ENCODE results near the gene HIBADH.

HIBADH gene

GRCh38 chr7:27670676-27671075, 8.0 kb upstream of the HIBADH start:
- no peak for DNase-seq (ENCODE audit: low read depth in 1 of 2, low spot score in 1 of 2)
- Histone ChIP-seq H3K4me3 (replicated peaks; ENCODE audit: insufficient read depth, low read length) (no peak overlapping the region), H3K27me3 (ENCODE audit: insufficient read depth, poor library complexity, severe bottlenecking) (no peaks in the 10 kb centered on the region), H3K27ac (replicated peaks) (no peak overlapping the region)
- TF ChIP-seq POLR2AphosphoS5 (IDR thresholded peaks at IDR 0.05; ENCODE audit: low read depth), result no peak
- TF ChIP-seq CTCF (IDR thresholded peaks at IDR 0.05; ENCODE audit: insufficient read depth, low read length), result no peak

- H3K4me3 ChIP-seq (replicated peaks; ENCODE audit: insufficient read depth, low read length), result no peak overlapping the region
- TF ChIP-seq GABPA (IDR thresholded peaks at IDR 0.05; ENCODE audit: low read depth) (no peak), SPI1 (IDR thresholded peaks at IDR 0.05; ENCODE audit: borderline replicate concordance, low read depth) (no peak), CTCF (IDR thresholded peaks at IDR 0.05; ENCODE audit: insufficient read depth, low read length) (no peak)
Measured at GRCh38 chr7:27670177-27670576, 7.5 kb upstream of the HIBADH start.

GRCh38 chr7:27665531-27665930, 2.8 kb upstream of the HIBADH start:
- TF ChIP-seq REST (IDR thresholded peaks at IDR 0.05; ENCODE audit: insufficient replicate concordance, low read depth), result no peak
- TF ChIP-seq POLR2AphosphoS5 (IDR thresholded peaks at IDR 0.05; ENCODE audit: low read depth), result no peak
- TF ChIP-seq CTCF (IDR thresholded peaks at IDR 0.05; ENCODE audit: insufficient read depth, low read length), result no peak
- TF ChIP-seq GABPA (IDR thresholded peaks at IDR 0.05; ENCODE audit: low read depth), result no peak
- no peak for TF ChIP-seq SPI1 (IDR thresholded peaks at IDR 0.05; ENCODE audit: borderline replicate concordance, low read depth)
- no peak for DNase-seq (ENCODE audit: low read depth in 1 of 2, low spot score in 1 of 2)
- no peak overlapping the region for H3K27ac ChIP-seq (replicated peaks)
- H3K4me3 ChIP-seq (replicated peaks; ENCODE audit: insufficient read depth, low read length), result no peak overlapping the region
- H3K27me3 ChIP-seq (ENCODE audit: insufficient read depth, poor library complexity, severe bottlenecking), result no peaks in the 10 kb centered on the region

More at GRCh38 chr7:27670177-27670576, 7.5 kb upstream of the HIBADH start:
- Histone ChIP-seq H3K27ac (replicated peaks) (no peak overlapping the region), H3K27me3 (ENCODE audit: insufficient read depth, poor library complexity, severe bottlenecking) (no peaks in the 10 kb centered on the region)
- DNase-seq (ENCODE audit: low read depth in 1 of 2, low spot score in 1 of 2), result no peak

- Histone ChIP-seq H3K4me3 (replicated peaks; ENCODE audit: insufficient read depth, low read length) (no peak overlapping the region), H3K27ac (replicated peaks) (no peak overlapping the region; the same call in 1 of the 2 replicates), H3K27me3 (ENCODE audit: insufficient read depth, poor library complexity, severe bottlenecking) (no peaks in the 10 kb centered on the region)
- no peak for TF ChIP-seq REST (IDR thresholded peaks at IDR 0.05; ENCODE audit: insufficient replicate concordance, low read depth)
- no peak for TF ChIP-seq POLR2AphosphoS5 (IDR thresholded peaks at IDR 0.05; ENCODE audit: low read depth)
- no peak for TF ChIP-seq GABPA (IDR thresholded peaks at IDR 0.05; ENCODE audit: low read depth)
- no peak for TF ChIP-seq SPI1 (IDR thresholded peaks at IDR 0.05; ENCODE audit: borderline replicate concordance, low read depth)
- TF ChIP-seq CTCF (IDR thresholded peaks at IDR 0.05; ENCODE audit: insufficient read depth, low read length), result no peak
- DNase-seq (ENCODE audit: low read depth in 1 of 2, low spot score in 1 of 2), result peak in 1 of 2 experiments; percentile 19
Measured at GRCh38 chr7:27663989-27664331, 1.3 kb upstream of the HIBADH start.
